GM12873 (cell line): Measurements from ENCODE around the gene CARHSP1.

Source experiments
- TF ChIP-seq, protein P1 (sequence below): IDR thresholded peaks from 2 replicates; pipeline ENCODE4 v1.5.1; 2012; ENCODE audit warnings: low read depth, mild to moderate bottlenecking, moderate library complexity, low read length, control low read depth; ENCODE audit not compliant: insufficient read depth; ENCODE audit errors: missing control alignments

Gene CARHSP1

DNA sequence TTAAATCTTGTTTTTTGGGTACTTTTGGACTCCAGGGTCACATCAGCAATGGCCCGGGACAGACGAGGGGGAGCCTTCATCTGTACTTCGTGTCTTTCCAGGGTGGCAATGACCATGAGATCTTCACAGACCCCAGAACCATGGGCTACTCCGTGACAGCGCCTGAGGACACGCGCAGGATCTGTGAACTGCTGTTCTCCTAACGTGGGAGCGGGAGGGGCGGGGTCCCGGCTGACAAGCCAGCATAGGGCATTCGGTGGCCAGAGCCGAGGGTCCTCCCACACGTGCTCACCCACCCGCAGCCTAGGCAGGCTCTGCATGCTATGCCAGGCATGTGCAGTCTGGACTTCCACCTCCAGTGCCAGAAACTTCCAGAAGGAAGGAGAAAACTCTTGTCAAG lies 21.2 kb downstream of the CARHSP1 start:
- TF ChIP-seq, protein P1, sequence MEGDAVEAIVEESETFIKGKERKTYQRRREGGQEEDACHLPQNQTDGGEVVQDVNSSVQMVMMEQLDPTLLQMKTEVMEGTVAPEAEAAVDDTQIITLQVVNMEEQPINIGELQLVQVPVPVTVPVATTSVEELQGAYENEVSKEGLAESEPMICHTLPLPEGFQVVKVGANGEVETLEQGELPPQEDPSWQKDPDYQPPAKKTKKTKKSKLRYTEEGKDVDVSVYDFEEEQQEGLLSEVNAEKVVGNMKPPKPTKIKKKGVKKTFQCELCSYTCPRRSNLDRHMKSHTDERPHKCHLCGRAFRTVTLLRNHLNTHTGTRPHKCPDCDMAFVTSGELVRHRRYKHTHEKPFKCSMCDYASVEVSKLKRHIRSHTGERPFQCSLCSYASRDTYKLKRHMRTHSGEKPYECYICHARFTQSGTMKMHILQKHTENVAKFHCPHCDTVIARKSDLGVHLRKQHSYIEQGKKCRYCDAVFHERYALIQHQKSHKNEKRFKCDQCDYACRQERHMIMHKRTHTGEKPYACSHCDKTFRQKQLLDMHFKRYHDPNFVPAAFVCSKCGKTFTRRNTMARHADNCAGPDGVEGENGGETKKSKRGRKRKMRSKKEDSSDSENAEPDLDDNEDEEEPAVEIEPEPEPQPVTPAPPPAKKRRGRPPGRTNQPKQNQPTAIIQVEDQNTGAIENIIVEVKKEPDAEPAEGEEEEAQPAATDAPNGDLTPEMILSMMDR: no peak

DNA sequence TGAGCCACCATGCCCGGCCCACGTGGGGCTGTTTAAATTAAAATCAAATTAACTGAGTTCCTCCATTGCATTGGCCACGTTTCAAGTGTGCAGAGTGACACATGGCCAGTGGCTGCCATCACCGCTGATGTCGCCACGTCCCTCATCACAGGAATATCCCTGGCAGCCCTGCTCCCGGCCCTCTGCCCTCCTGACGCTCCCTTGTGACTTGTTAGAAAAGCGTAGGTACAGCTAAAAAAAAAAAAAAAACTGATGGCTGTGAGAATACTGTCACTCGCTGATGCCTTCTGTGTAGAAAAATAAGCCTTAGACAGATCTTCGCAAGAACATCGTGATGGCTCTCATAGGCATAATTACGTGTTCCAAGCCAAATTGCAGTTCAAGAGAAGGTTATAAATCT lies 21.7 kb downstream of the CARHSP1 start:
- TF ChIP-seq, protein P1: no peak

DNA sequence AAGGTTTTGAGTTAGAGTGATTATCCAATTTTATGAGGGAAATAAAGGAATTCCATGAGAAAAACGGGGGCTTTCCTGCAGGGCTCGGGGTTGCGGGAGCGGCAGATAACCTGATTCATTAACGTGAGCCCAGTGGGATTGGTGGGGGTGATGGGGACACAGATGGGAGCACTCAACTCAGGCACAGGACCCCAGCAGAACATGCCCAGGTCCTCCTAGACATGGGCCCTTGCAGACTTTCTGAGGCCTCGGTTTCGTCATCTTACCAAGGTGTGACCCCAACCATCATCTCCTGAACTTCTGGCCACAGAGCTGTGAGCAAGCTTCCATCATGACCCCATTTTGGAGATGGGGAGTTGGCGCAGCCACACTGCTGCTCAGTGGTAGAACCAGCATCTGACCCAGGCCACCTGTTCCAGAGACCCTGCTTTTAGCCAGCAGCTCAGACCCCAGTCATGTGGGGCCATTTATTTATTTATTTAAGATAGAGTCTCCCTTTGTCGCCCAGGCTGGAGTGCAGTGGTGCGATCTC lies 22.3 kb downstream of the CARHSP1 start:
- TF ChIP-seq, protein P1: no peak

DNA sequence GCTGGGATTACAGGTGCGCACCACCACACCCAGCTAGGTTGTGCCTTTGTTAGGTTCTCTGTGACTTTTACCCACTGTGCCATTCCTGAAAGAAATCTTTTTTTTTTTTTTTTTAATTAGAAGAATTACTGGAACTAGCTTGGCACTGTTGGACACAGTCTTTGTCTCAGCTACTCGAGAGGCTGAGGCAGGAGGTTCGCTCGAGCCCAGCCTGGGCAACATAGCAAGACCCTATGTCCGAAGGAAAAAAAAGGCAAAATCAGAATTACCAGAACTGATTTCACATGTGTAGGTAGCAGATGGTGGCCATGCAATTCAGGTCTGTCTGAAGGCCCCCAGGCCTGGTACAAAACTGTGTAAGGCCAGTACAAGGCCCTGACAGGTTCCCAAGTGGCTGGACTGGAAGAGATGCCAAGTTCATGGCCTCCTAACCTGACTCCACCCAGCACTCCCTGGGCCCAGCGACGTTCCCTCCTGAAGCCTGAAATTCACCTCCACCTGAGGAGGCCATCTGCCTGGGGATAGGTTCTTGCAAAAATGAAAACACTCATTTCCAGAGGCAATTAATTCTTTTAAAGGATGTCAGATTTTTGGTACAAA lies 23.0 kb downstream of the CARHSP1 start:
- TF ChIP-seq, protein P1: no peak

DNA sequence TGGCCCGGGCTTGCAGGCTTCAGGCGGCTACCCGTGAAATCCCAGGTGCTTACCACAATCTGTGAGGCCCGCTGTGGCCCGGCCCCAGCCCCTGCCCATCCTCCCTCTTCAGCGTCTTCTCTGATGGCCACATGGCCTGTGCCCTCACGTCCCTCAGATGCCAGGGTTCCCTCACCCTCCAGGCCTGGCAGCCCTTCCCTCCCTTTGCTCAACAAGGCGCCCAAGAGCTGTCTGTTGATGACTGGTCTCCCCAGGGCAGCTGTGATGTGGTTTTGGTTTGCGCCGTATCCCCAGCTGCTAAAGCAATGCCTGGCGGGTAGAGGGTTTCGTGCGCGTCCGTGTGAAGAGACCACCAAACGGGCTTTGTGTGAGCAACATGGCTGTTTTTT lies 36.1 kb downstream of the CARHSP1 start:
- TF ChIP-seq, protein P1: no peak

DNA sequence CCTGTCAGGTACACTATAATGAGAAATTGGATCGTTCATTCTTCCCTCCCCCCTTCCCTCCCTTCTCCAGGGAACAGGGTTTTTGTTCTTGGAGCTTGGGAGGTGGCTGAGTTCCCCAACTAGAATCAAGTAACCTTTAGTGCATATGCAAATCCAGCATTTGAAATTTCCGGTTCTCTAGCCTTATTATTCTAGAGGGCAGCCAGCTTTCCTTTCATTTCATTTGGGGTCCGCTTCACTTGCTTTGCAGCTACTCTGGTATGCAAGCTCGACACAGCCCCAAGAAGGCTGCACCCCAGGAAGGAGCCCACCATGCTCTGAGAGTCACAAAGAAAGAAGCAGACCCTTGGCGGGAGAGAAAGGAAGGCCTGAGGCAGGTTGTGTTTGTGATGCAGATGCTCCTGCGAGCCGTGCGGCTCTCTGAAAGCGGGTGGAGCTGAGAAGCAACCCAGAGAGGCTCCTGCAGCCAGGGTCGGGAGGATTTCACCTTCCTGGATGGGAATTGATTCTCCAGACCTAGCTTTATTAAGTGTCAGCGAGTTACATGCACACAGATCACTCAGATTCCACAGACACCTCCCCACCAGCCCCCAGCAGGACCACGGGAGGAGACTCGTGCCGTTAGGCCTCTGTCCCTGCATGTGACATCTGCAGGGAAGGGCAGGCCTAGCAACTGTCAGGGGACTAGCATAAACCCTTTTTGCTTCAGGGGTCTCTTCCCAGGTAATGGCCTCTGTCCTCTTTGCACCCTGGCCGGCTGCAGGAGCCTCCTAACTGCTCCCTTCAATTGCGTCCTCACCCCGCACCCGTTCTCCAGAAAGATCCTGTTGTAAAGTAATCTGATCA lies 36.7 kb downstream of the CARHSP1 start:
- TF ChIP-seq, protein P1: no peak

DNA sequence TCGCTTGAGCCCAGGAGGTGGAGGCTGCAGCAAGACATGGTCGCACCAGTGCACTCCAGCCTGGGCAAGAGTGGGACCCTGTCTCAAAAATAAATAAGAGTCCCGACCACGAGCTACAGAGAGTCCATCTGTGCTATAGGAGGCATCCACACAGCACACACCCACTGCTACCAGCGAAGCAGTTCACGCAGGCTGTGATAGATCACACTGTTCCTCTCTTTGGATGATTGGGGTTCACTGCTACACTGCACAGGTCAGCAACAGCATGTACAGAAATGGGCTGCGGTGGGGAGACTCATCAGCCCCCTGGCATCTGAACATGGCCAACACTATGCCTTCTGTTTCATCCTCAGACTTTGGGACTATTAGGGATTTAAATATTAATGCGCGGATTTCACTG lies 37.4 kb downstream of the CARHSP1 start:
- TF ChIP-seq, protein P1: no peak
